COLO668 (cell line): ENCODE data around the gene MCRIP2.
"Not testable (repeated sequence)": the region's sequence is repeated elsewhere in the genome, so short reads cannot be mapped to it uniquely, and the experiment has no call there.

Experiments
- DNase-seq: peaks from one replicate; lab custom pipeline; 2025; ENCODE audit not compliant: unreplicated experiment; lab: John Stamatoyannopoulos, UW

The MCRIP2 gene, protein sequence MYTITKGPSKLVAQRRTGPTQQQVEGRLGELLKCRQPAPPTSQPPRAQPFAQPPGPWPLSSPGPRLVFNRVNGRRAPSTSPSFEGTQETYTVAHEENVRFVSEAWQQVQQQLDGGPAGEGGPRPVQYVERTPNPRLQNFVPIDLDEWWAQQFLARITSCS

DNA sequence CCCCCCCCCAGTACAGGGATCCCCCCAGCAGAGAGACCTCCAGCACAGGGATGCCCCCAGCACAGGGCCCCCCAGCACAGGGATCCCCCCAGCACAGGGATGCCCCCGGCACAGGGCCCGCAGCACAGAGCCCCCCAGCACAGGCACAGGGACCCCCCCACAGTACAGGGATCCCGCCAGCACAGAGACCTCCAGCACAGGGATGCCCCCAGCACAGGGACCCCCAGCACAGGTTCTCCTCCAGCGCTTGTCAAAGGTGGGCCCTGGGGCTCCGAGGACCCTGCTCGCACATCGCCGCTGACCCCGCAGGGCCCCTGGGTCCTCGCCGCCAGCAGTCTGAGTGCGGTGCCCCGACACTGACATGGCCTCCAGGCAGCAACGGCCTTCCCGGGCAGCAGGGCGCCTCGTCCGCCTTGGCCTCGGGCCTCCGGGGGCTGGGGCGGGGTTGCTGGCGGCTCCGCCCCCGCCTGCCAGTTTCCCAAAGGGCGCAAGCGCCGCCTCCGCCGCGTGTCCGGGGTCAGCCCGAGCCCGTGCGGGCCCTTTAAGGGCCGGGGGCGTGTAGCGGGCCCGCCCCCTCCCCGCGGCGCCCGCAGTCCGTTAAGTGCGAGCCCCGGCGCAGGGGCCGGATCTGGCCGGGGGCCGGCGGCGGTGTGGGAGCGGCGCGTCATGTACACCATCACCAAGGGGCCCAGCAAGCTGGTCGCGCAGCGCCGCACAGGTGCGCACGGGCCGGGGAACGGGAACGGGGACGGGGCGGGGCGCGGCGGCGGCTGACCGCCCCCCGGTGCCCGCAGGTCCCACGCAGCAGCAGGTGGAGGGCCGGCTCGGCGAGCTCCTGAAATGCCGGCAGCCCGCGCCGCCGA lies at the start of gene MCRIP2:
MCRIP2 (plus strand) TSS at position 503 of the 863 bp plus-strand sequence; CDS start at position 667, 164 bp downstream.
- peak; percentile 92 for DNase-seq

DNA sequence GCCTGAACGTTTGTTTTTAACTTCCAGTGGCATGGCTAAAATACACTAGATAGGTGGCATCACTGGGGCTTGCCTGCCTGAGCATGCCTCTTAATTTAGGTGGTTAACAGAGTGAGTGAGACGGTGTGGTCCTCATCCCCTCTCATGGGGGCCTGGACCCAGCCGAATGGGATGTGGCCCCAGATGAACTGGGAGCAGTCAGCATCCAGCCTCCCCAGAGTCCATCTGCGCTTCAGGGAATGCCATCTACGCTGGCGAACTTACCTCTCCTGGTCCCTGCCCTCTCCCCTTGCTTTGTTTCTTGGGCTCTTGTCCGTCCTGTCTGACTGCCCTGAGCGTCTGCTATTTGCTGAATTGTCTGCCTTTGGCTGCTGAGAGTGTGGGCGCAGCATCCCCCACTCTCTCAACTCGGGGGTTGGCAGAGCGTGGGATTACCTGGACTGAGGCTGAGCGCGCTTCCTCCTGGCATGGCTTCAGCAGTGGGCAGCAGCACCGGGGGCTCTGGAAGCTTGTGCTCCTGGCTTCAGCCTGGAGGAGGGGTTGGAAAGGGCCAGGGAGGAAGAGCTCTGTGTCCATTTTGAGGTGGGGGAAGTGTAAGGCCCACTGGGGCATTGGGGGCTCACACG lies 49.6 kb upstream of the MCRIP2 start:
- DNase-seq = peak; percentile 43

DNA sequence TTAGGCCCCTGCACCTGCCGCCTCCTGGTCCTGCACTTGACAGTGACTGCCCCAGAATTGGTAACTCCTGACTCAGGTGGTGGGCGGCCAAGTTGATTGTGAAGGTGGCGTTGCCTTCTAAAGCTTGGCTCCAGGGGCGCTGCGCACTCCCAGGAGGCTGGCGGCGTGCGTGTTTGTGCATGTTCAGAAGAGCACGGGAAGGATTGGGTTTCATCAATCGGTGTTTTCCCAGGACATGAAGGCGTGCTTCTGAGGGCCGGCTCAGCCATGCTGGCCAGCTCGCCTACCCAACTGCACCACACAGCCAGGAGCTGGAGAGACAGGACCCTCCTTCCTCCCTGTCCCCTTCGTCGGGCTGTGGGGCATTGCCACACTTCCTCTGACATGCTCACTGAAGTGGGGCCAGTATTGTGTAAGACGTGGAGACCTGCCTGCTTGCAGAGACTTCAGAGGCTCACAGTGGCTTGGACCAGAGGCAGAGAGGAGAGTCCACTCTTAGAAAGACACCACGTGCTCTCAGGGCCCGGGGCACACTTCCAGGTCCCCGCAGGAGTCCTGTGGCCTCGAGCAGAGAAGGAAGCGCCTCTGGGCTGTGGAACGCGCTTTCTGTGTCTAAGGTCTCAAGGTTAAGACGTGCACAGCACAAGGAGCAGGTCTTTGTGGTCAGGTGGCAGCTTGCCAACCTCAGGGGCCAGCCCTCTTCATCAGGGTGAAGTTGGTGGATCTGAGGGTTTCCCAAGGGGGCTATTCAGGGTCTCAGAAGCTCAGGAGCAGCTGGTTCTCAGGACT lies 48.9 kb upstream of the MCRIP2 start:
- DNase-seq = peak; percentile 94

DNA sequence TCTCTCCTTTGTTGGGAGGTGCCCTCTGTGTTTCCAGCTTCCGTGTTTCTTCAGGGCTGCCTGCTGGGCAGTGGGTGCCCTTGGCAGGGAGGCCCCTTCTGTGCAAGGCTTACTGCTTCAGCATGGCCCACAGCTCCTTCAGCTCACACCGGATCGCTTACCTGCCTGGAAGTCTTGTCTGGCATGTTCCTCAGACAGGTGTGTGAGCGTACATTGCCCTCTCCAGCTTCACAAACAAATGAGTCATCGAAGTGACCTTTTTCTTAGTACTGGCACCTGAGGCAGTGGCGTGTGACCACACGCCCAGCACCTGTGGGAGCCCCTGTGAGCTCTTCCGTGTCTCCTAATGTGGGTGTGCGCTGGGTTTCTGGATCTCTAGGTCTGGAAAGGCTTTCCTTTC lies 48.2 kb upstream of the MCRIP2 start:
- DNase-seq = peak; percentile 89

DNA sequence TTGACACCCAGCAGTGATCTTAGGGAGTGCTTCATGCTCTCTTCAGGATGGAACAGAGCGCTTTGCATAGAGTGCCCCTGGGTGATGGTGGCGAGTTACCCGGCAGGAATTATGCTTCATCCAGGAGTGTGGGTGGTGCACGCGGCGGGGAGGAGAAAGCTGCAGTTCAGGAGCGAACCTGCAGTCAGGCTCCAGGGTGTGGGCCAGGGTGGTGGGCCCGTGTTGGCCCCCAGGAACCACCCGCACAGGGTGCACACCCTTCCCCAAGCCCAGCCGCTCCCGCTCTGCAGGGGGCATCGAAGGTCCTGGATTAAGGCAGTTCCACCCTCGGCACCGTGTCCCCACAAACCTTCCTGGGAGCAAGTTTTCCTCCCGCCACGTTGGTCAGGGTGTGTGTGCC lies 47.8 kb upstream of the MCRIP2 start:
- DNase-seq = peak; percentile 79

DNA sequence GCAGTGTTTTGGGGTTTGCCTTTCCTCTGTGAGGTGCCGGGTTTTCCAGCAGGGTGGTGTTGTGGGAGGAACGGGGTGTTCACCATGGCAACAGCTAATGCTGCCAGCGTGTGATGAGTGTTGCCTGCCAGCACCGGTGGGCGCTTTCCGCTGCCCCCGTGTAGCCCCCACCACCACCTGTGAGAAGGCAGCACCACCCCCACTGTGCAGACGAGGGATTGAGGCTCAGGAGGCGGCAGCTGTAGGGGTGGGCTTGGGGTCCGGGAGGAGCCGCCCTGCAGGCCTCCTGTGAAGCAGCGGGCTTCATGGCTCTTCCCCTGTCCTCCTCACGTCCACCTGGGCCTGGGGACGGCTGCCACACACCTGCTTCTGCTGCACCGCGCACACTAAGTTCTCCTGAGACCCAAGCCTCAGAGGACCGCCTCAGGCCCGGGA lies 46.5 kb upstream of the MCRIP2 start:
- peak; percentile 16 for DNase-seq

DNA sequence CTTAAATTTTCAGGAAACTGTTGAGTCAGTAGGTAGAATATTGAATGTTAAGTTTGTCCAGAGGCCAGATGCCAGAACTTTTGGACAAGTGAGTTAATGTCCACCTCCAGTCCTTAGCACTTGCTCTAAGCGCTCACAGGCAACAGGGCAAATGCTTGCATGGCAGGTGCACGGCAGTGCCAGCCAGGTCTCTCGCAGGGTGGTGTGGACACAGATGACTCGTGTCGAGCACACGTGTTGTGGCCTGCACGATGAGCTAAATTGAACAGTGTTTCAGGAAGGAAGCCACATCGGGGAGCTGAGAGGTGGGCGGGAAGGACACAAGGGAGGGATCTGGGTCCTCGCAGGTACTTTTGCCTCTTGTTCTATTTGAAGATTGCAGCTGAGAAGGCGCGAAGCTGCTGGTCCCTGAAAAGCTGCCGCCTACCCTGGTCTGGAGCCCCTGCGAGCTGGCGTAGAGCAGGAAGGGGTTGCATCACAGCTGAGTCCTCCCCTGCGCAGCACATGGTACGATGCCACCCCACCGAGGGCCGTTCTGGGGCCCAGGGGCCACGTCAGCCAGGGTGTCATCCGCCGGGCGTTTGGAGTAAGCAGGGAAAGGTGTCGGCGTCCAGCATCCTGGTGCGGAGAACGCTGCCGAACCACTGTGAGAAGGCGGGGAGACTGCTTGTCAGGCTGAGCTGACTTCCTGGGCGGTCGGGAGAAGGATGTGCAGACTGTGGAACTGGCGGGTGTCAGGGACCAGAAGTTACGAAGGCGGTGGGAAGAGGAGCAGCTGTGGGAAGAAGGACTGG lies 45.5 kb upstream of the MCRIP2 start:
- DNase-seq = peak; percentile 70

DNA sequence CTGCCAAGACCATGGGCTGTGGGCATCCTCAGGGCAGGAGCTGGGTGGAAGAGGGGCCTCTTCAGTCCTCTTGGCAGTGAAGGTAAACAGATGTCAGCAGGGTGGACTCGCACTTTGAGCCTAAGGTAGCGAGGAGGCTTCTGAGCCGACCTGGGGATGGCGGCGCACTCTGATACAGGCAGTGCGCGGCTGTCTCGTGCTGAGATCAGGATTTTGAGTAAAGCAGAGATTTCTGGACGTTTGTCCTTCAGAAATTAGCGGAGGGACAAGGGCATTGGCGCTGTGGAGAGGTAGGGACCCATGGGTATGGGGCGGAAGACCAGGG lies 44.9 kb upstream of the MCRIP2 start:
- no peak for DNase-seq

DNA sequence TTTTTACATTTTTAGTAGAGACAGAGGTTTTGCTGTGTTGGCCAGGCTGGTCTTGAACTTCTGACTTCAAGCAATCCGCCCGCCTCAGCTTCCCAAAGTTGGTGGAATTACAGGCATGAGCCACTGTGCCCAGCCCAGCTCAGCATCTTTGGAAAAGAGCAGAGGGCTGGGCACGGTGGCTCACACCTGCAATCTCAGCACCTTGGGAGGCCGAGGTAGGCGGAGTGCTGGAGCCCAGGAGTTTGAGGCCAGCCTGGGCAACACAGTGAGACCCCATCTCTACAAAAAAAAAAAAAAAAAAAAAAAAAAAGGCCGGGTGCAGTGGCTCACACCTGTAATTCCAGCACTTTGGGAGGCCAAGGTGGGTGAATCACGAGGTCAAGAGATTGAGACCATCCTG lies 44.0 kb upstream of the MCRIP2 start:
- DNase-seq = not testable (repeated sequence)

DNA sequence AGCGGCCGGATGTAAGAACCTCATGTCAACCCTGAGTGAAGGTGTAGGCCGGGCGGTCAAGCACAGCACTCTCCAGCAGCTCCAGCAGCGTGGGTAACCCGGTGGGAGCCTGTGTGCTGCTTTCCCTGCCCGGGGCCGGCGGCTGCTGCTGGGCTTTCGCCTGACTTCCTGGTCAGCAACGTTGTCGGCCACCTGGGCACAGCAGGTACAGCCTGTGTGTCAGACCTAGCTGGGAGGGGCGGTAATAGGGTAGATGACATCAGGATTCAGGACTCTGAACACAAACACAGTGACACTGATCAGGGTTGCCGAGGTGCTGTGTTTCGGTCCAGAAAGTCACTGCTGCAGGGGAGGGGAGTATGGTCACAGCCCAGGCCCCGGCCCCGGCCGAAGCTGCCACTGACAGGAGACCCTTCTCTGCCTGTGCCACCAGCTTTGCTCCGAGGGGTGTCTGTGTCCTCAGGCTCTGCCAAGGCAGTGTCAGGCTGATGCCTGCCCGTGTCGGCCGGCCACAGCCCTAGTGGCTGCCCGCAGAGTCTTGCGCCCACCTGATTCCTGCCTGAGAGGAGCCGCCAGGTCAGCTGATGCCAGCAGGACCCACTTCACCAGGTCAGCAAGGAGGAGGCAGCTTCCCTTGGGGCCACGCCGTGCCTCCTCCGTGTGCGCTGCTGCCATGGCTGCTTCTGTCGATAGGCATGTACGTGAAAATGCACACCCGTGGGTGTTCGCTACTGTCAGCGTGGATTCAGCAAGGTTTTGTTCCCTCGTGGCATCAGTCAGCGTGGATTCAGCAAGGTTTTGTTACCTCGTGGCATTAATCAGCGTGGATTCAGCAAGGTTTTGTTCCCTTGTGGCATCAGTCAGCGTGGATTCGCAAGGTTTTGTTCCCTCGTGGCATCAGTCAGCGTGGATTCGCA lies 42.5 kb upstream of the MCRIP2 start:
- DNase-seq = peak; percentile 45

DNA sequence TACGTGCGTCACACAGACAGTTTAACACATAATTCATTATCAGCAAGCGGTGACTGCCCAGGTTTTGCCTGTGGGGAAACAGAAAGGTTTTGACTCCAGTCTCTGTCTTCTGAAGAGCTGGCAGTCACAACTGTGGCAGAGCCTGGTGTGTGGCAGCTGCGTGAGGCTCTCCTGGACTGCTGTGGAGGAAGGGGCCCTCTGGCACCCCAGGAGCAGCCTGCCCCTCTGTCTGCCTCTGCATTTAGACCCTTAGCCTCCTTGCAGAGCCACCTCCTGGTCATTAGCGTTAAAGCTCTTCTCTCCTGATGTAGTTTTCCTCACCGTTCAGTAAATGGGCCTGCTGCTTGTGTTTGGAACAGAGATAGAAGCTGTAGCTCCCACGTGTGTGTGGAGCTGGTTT lies 40.8 kb upstream of the MCRIP2 start:
- DNase-seq = peak; percentile 18

DNA sequence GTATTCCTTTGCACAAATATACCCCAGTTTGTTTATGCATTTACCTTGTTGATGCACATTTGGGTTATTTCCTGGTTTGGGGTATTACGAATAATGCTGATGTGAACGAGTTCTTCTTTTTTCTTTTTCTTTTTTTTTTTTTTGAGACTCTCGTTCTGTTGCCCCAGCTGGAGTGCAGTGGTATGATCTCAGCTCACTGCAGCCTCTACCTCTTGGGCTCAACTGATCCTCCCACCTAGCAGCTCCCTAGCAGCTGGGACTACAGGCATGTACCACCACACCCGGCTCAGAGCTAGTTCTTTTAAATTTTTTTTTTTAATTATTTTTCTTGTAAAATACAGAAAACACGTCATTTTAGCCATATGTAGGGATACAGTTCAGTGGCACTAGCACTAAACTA lies 37.7 kb upstream of the MCRIP2 start:
- DNase-seq = no peak

DNA sequence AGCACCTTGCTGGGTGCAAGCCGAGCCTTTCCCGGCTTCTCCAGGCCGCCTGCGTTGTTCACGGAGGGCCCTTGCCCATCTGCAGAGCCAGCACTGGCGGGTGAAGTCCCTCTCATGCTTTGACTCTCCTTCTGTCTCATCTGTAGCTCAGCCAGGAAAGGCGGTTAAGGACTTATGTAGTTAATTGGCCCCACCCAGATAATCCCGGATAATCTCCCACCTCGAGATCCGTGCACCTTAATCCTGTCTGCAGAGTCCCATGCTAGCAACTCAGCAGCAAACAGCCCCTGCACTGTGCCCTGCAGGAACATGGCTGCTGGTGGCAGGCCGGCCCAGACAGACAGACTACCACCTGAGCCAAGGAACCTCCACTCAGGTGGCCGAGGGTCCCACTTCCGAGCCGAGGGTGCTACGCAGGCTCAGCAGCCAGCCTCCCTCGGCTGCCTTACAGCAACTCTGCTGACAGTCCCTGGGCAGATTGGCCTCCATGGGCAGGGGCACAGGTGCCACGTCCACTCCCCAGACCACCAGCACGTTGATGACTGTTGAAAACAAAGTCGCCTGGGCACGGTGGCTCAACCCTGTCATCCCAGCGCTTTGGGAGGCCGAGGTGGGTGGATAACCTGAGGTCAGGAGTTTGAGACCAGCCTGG lies 34.8 kb upstream of the MCRIP2 start:
- no peak for DNase-seq

DNA sequence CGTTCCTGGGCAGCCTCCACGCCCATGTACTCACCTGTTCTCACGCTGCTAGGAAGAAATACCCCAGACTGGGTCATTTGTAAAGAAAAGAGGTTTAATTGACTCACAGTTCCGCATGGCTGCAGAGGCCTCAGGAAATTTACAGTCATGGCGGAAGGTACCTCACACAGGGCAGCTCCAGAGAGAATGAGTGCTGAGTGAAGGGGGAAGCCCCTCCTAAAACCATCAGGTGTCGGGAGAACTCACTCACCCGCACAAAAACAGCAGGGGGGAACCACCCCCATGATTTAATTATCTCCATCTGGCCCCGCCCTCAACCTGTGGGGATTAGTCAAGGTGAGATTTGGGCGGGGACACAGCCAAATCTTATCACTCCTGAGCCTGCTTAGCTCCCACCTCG lies 33.6 kb upstream of the MCRIP2 start:
- peak; percentile 37 for DNase-seq

DNA sequence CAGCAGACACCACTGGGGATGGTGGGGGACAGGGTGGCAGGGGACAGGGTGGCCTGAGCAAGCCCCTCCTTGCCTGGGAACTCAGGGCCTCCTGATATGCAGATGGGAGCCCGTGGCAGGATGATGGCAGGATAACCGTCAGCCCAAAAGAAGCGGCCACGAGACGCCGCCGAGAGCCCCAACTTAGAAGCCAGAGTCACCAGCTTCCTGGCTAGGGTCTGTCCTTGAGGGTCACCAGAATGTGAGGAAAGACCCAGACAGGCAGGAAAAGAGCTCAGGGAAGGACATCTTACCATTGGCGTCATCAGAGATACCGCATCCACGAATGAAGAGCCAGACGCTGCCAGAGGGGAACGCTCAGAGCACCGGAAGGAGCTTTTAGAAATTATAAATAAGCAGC lies 32.3 kb upstream of the MCRIP2 start:
- DNase-seq = no peak

DNA sequence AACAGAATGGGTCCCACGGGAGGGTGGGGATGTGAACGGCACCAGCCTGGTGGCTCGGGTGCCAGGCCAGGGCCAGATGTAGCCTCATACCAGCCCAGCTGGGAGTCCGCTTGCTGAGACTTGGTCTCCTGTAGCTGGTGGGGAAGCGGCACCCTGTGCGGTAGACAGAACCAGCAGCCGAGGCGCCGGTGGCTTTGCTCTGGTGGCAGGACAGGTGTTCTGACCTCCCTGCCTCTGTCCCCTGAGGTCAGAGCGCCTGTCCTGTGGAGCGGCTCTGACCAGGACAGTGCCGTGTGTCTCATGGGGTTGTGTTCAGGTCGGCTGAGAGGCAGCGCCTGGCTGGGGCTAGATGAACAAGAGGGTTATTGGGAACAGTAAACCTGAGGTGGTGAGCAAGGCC lies 31.6 kb upstream of the MCRIP2 start:
- DNase-seq = no peak

DNA sequence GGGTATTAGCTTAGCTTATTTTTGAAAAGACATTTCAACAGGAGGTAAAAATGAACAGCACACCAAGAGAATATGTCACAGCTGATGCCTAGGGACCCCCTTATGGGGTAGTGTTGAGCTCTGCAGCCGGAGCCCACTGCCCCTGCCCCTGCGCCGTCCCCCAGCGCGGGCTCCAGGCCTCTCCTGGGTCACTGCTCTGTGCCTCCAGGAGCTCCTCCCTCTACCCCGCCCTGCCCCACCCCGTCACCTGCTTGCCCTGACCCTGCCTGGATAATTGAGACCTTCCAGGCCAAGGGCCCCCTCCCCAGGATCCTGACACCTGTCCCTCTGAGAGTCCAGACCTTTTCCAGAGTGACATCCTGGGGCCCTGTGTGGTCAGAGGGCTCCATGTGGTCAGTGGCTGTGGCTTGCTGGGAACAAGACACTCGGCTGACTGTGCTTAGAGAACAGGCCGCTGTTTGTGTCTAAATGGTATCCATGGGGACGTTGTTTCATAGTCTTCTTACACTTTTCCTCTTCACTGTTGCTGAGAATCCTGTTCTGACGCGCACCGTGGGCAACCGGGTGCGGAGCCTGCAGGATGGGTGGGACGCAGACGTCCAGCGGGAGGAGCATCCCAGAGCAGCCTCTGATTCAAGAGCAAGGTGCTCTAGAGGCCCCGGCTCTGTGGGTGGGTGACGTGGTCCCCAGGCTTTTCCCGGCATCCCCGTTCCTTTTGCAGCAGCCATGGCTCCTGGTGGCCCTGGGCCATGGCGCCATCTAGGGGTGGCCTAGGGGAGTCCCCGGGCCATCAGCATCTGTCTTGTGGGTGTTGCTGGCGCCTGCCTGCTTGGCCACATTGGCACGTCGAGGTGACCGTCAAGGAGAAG lies 30.9 kb upstream of the MCRIP2 start:
- DNase-seq = peak; percentile 55

DNA sequence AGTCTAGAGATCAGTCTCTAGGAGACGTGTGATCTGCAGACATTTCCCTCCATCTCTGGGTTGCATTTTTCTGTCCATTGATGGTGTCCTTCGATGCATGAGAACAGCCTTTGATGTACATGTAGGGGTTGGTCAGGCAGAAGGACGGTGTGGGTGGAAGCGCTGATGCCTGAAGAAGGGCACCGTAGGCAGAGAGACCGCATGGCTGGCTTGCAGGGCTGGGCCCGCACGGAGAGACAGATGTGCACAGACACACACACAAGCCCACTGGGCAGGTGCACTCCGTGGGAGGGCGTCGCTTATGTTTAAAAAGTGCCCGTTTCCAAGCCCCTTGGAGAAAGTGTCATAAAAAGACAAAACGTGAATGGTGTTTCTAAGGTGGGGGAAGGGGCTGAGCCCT lies 26.5 kb upstream of the MCRIP2 start:
- no peak for DNase-seq
